Hematopoietic multipotent progenitor cell (in vitro differentiated cells): Measurements from ENCODE around the gene NR4A2. TPM values are rescaled to one million over a fixed set of nuclear protein-coding genes. Genes with fewer than 3 reads are reported as not detected.
"Not testable (repeated sequence)": the region's sequence is repeated elsewhere in the genome, so short reads cannot be mapped to it uniquely, and the experiment has no call there.

Experiments used
- DNase-seq, 3 donors: peaks; one replicate each; pipeline ENCODE4 v3.0.0-alpha.2; 2011 to 2015; ENCODE audit warnings: low read depth in 2 of 3, low spot score in 2 of 3
- total RNA-seq: library from RNA; depleted of rRNA; stranded (reverse); fragments of >200 nt; gene quantifications from one replicate; pipeline ENCODE4 v1.2.3, GENCODE V29; 2012

NR4A2 gene
- total RNA-seq, 1 donor = 6.7 TPM

DNA sequence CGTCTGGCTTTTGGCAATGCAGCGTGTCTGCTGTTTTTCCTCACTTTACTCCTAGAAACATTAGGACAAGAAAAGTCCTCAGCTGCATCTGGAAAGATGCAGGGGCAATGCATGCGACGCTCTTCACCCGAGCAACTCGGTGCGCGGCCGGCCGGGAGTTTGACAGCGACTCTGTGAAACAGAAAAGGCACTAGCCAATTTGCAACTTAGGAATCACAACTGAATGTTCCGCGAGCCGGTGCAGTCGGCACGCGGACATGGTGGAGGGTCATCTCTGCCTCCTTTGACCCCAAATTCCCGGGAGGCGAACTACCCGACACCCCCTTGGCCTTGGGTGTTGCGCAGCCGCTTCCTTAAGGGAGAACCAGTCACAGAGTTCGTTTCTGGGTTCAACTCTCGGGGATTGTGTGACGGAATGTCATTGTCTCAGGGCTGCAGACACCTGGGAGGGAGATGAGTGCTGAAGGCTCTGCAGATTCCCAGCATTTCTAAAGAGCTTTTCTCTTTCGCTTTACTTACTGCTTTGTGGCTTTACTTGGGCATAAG is 9.8 kb downstream of the NR4A2 start:
- peak in 2 of 3 donors; percentile 35 to 42 for DNase-seq

- peak in 2 of 3 donors; percentile 48 to 53 for DNase-seq
These were observed 10.4 kb downstream of the NR4A2 start for GRCh38 chr2:156322051-156322685.

GRCh38 chr2:156321243-156321904 is 11.1 kb downstream of the NR4A2 start:
- peak in 2 of 3 donors; percentile 52 to 56 for DNase-seq

GRCh38 chr2:156320486-156321098 is 11.9 kb downstream of the NR4A2 start:
- no peak for DNase-seq

DNA sequence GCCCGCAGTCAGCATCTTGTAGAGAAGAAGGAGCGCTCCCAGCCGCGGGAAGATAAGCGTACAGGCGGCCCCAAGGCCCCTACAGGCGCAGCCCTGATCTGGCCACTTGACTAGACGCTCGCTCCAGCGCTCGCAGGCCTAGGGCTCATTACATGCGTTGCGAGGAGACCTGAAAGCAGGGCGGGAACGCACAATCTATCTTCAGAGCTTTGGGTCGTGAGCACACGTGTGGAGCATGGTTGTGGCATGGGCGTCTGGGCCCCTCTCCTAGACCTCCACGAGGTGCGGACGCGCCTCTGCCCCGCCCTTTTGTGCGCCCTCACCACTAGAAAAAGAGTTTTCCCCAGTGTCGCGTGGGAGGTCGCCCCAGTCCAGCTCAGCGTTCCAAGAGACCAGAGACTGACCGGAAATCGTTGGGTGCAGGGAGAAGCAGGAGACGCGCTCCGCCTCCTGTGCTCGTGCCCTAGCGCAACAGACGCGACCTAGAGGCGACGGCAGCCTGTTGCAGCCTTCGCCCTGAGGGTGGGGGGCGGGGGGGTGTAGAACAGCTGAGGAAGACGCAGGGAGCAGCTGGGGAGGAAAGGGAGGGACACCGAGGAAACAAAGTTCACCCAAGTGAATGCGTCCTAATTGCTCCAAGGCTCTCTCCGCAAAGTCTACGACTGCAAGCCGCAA is 12.6 kb downstream of the NR4A2 start:
- peak in 2 of 3 donors; percentile 27 to 32 for DNase-seq

- DNase-seq = no peak
These were observed 14.9 kb downstream of the NR4A2 start for GRCh38 chr2:156317631-156318030.

DNA sequence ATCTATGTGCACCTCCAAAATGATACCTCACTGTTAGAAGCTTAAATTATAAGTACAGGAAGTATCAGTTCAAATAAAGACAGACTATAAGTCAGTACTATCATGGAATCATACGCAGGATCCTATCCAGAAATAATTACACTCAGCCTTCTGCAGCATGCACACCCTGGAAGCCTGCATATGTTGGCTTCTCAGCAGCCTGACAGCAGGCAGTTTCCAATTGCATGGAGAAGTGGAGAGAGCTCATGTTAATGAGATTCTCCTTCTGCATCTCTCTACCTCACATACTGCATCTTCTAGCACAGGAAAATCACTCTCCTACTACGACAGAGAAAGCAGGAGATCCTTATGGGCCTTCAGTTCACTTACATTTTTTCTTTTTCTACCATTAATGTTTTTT is 20.5 kb downstream of the NR4A2 start:
- no peak for DNase-seq

- no peak for DNase-seq
These were observed 21.7 kb downstream of the NR4A2 start for GRCh38 chr2:156310773-156311172.

GRCh38 chr2:156309917-156310316 is 22.6 kb downstream of the NR4A2 start:
- no peak for DNase-seq

GRCh38 chr2:156309167-156309566 is 23.4 kb downstream of the NR4A2 start:
- DNase-seq = peak in 2 of 3 donors; percentile 8 to 13

DNA sequence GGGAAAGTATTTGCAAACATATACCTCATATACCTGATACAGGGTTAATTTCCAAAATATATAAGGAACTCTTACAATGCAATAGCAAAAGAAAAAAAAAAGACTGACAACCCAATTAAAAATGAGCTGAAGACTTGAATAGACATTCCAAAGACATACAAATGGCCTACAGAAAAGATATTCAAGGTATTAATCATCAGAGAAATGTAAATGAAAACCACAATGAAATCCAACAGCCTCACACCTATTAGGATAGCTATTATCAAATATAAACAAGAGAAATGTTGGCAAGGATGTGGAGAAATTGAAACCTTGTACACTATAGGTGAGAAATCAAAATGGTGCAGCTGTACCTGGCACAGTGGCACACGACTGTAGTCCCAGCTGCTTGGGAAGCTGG is 25.7 kb downstream of the NR4A2 start:
- DNase-seq = no peak

- no peak for DNase-seq
These were observed 27.4 kb downstream of the NR4A2 start for GRCh38 chr2:156305121-156305520.

DNA sequence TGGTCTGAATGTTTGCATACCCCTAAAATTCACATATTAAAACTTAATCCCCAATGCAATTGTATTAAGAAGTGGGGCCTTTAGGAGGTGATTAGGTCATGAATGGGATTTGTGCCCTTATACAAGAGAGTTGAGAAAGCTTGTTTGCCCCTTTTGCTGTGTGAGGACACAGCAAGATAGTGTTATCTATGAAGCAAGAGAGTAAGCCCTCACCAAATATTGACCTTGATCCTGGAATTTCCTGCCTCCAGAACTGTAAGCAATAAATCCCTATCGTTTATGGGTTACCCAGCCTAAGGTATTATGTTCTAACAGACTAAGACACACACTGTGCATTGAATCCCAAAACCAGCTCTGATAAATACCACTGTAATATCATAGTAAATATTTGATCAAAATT is 32.2 kb downstream of the NR4A2 start:
- no peak for DNase-seq

GRCh38 chr2:156294945-156295580 is 37.5 kb downstream of the NR4A2 start:
- no peak for DNase-seq

DNA sequence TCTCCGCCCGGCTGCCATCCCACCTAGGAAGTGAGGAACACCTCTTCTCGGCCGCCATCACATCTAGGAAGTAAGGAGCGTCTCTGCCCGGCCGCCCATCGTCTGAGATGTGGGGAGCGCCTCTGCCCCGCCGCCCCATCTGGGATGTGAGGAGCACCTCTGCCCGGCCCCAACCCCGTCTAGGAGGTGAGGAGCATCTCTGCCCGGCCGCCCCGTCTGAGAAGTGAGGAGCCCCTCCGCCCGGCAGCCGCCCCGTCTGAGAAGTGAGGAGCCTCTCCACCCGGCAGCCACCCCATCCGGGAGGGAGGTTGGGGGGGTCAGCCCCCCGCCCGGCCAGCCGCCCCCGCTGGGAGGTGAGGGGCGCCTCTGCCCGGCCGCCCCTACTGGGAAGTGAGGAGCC is 39.1 kb downstream of the NR4A2 start:
- DNase-seq = not testable (repeated sequence)

GRCh38 chr2:156279446-156280150 is 52.9 kb downstream of the NR4A2 start:
- no peak for DNase-seq
